Calu3 (cell line): ENCODE results near the gene KIF3B. TPM values are rescaled to one million over a fixed set of nuclear protein-coding genes. Genes with fewer than 3 reads are reported as not detected.

Experiments used
- BruUV-seq: library from RNA; stranded (reverse); fragments of 400-500 nt; replicated peaks from 2 replicates; lab custom pipeline; 2021; lab: Mats Ljungman, UMichigan
- CTCF ChIA-PET: fragments of 300-600 bp; sonication (Branson Sonifier 250); formaldehyde crosslinking; loops from one replicate; lab custom pipeline; 2022; ENCODE audit warnings: antibody characterized with exemption; lab: Charles Lee
- DNase-seq: peaks from one replicate; pipeline ENCODE4 v3.0.0; 2022
- H3K27ac Mint-ChIP-seq: one replicate; pipeline ENCODE4 v1.8.0; 2022; ENCODE audit warnings: mixed read lengths; ENCODE audit not compliant: unreplicated experiment
- H3K27me3 Mint-ChIP-seq: one replicate; pipeline ENCODE4 v1.8.0; 2022; ENCODE audit warnings: mixed read lengths; ENCODE audit not compliant: unreplicated experiment
- H3K36me3 Mint-ChIP-seq: one replicate; pipeline ENCODE4 v1.8.0; 2022; ENCODE audit warnings: mild to moderate bottlenecking, moderate library complexity, mixed read lengths; ENCODE audit not compliant: insufficient read depth, unreplicated experiment
- H3K4me1 Mint-ChIP-seq: one replicate; pipeline ENCODE4 v1.8.0; 2022; ENCODE audit warnings: mild to moderate bottlenecking, low read depth, mixed read lengths; ENCODE audit not compliant: unreplicated experiment
- H3K4me3 Mint-ChIP-seq: one replicate; pipeline ENCODE4 v1.8.0; 2022; ENCODE audit warnings: mild to moderate bottlenecking, low read depth, moderate library complexity, mixed read lengths; ENCODE audit not compliant: unreplicated experiment
- H3K9me3 Mint-ChIP-seq: one replicate; pipeline ENCODE4 v1.8.0; 2022; ENCODE audit warnings: low read depth, mixed read lengths; ENCODE audit not compliant: unreplicated experiment
- intact Hi-C: fragments of 100-400 bp; cut with micrococcal nuclease; formaldehyde crosslinking; loops from one replicate; pipeline ENCODE4 v1.10.0; 2022; ENCODE audit not compliant: unreplicated experiment
- total RNA-seq: library from RNA; stranded (reverse); gene quantifications from 2 replicates; pipeline ENCODE4 v1.2.3, GENCODE V29; 2022
- TF ChIP-seq, protein P1 (sequence below): fragments of 200-600 bp; IDR thresholded peaks from one replicate; pipeline ENCODE4 v1.8.0; 2022; ENCODE audit warnings: antibody characterized with exemption; ENCODE audit not compliant: unreplicated experiment

Gene KIF3B
- total RNA-seq, 1 experiment from 2014 or later, result 51.2 TPM

DNA sequence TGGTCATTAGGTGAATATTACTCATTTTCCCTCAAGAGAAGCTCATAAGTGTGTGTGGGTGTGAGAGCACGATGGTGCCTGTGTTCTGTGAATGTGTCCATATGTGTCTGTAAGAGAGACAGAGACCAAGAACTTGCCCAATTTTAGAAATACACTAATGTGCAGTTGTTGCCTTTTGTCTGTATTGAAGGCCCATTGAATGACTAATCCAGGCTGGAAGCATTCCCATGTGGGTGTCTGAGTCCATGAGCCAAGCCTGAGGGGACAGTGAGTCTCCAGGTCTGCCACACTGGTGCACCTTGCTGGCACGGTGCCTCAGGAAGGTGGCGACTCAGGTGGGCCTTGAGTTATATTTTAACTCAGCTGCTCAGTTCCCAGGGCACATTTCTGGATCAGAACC lies 55.2 kb downstream of the KIF3B start:
- no TSS peak for BruUV-seq
- H3K4me1 Mint-ChIP-seq, result peaks cover 43% of the 10 kb centered on the region
- intact Hi-C loops, result loop anchor here (10.0 kb wide), 1 partner anchor 152 kb away; no protein-coding TSS in a partner anchor
- H3K27me3 Mint-ChIP-seq, result no peaks in the 10 kb centered on the region
- peak overlapping the region; percentile 68 for H3K27ac Mint-ChIP-seq
- TF ChIP-seq, protein P1, sequence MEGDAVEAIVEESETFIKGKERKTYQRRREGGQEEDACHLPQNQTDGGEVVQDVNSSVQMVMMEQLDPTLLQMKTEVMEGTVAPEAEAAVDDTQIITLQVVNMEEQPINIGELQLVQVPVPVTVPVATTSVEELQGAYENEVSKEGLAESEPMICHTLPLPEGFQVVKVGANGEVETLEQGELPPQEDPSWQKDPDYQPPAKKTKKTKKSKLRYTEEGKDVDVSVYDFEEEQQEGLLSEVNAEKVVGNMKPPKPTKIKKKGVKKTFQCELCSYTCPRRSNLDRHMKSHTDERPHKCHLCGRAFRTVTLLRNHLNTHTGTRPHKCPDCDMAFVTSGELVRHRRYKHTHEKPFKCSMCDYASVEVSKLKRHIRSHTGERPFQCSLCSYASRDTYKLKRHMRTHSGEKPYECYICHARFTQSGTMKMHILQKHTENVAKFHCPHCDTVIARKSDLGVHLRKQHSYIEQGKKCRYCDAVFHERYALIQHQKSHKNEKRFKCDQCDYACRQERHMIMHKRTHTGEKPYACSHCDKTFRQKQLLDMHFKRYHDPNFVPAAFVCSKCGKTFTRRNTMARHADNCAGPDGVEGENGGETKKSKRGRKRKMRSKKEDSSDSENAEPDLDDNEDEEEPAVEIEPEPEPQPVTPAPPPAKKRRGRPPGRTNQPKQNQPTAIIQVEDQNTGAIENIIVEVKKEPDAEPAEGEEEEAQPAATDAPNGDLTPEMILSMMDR, result no peak
- DNase-seq, result peak; percentile 73
- no peaks in the 10 kb centered on the region for H3K9me3 Mint-ChIP-seq
- CTCF ChIA-PET, result interaction anchor here (1.1 to 2.5 kb wide), 2 partner anchors 27 to 102 kb away, joined by 3 to 7 read pairs; no protein-coding TSS in a partner anchor
- H3K36me3 Mint-ChIP-seq, result peaks cover 36% of the 10 kb centered on the region
- peak overlapping the region; percentile 31 for H3K4me3 Mint-ChIP-seq

DNA sequence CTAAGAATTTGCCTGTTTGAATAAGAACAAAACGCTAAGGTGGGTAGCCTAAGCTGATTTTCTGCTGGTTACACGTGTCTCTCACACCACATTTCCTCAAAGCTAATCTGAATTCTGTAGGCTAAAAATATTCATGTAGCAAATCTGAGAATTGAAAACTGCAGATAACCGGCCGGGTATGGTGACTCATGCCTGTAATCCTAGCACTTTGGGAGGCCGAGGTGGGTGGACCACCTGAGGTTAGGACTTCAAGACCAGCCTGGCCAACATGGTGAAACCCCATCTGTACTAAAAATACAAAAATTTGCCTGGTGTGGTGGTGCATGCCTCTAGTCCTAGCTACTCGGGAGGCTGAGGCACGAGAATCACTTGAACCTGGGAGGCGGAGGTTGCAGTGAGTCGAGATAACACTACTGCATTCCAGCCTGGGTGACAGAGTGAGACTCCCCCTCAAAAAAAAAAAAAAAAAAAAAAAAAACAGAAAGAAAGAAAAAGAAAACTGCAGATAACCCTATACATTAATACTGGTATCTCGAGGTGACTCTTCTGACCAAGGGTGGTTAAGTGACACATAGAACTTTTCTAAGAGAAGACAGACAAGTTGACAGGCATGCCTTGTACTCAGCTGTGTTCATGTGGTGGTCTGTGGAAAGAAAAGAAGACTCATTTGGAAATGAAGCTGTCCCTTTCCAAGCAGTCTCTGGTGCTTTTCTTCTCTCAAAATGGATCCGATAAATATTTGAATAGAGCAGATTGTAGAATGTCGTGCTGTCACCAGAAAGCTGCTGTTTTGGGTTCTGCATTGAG lies 55.9 kb downstream of the KIF3B start:
- TF ChIP-seq, protein P1, result no peak
- intact Hi-C loops, result loop anchor here (10.0 kb wide), 1 partner anchor 151 kb away; no protein-coding TSS in a partner anchor
- Mint-ChIP-seq H3K9me3 (no peaks in the 10 kb centered on the region), H3K36me3 (peaks cover 33% of the 10 kb centered on the region), H3K27ac (peak overlapping the region; percentile 68), H3K27me3 (no peaks in the 10 kb centered on the region), H3K4me1 (peaks cover 43% of the 10 kb centered on the region), H3K4me3 (peak overlapping the region; percentile 31)
- CTCF ChIA-PET, result interaction anchor here (0.7 to 2.5 kb wide), 5 partner anchors 16 to 468 kb away, joined by 3 to 7 read pairs (median 4); no protein-coding TSS in a partner anchor
- no TSS peak for BruUV-seq
- DNase-seq, result peak; percentile 25

DNA sequence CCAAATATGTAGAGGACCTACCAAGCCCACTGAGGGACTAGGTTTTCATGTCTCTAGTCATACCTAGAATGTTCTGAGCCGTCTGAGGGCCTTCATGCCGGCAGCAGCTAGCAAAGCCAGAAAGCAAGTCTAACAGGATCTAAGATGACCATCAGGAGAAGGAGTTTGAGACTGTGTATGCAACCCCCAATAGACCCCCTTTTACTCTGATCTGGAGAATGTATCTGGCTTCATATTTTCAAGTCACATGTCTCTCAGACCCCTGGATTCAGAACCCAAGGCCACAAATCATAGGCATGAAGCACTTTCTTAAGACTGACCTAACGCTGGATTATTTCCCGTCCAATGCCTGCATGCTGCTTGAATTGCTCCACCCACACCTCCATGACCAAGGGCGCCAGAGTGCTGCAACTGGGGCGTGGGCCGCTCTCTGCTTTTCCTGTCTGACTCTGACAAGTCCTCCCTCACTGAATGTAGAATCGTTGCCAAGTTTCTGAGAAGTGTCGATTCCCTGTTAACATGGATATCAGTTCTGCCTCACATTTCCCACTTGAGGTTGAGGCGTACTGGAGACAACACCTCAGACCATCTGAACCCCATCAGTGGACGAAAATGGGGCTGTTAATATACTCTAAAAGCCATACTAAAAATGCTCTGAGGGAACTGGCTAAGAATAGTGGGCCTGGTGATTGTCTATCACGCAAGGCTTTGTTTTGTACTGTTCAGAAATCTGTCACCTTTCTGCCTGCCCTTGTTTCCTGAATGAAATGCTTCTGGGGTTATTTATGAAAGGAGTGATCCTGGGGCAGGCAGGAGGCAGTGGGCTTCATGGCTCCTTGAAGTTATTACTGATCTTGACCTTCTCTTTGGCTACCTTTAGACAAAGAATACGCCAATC lies 56.8 kb downstream of the KIF3B start:
- H3K27ac Mint-ChIP-seq, result peak overlapping the region; percentile 68
- no TSS peak for BruUV-seq
- TF ChIP-seq, protein P1, result no peak
- H3K4me1 Mint-ChIP-seq, result peaks cover 43% of the 10 kb centered on the region
- intact Hi-C loops, result loop anchor here (10.0 kb wide), 1 partner anchor 151 kb away; no protein-coding TSS in a partner anchor
- H3K4me3 Mint-ChIP-seq, result peak overlapping the region; percentile 4
- peak; percentile 81 for DNase-seq
- CTCF ChIA-PET, result interaction anchor here (0.7 to 2.5 kb wide), 2 partner anchors 25 to 469 kb away, joined by 4 to 7 read pairs; no protein-coding TSS in a partner anchor
- H3K27me3 Mint-ChIP-seq, result no peaks in the 10 kb centered on the region
- peaks cover 28% of the 10 kb centered on the region for H3K36me3 Mint-ChIP-seq
- no peaks in the 10 kb centered on the region for H3K9me3 Mint-ChIP-seq

DNA sequence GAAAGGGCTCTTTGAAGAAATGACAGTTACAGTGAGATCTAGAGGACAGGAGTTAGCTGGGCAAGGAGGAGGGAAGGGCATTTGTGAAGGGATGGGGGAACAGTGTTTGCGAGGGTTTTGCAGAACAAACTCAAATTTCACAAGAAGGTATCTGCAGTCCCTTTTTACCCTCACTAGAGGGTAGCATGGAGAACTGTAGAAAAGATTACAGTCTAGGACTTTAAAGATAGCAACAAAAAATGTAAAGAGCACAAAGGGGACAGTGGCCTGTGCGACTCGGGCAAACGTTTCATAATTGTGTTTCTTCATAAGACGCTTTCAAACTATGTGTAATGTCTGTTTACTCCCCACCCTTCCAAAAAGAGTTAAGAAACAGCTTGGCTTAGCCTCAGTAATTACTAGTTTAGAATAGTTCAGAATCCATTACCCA lies 59.5 kb downstream of the KIF3B start:
- BruUV-seq, result no TSS peak
- peaks cover 39% of the 10 kb centered on the region for H3K4me1 Mint-ChIP-seq
- no peak overlapping the region for H3K4me3 Mint-ChIP-seq
- H3K9me3 Mint-ChIP-seq, result no peaks in the 10 kb centered on the region
- CTCF ChIA-PET, result interaction anchor here (1.1 to 1.2 kb wide), 2 partner anchors 8 to 17 kb away, joined by 3 to 4 read pairs; no protein-coding TSS in a partner anchor
- DNase-seq, result no peak
- H3K27ac Mint-ChIP-seq, result no peak overlapping the region
- intact Hi-C loops, result loop anchor here (10.0 kb wide), 1 partner anchor 148 kb away; no protein-coding TSS in a partner anchor
- H3K36me3 Mint-ChIP-seq, result peaks cover 16% of the 10 kb centered on the region
- no peaks in the 10 kb centered on the region for H3K27me3 Mint-ChIP-seq
- TF ChIP-seq, protein P1, result peak; percentile 63
